Liver (tissue), 9 donors: ENCODE measurements around the gene DTNA. TPM values are rescaled to one million over a fixed set of nuclear protein-coding genes. Genes with fewer than 3 reads are reported as not detected.

Experiments
- DNase-seq: peaks from one replicate; pipeline ENCODE4 v3.0.0-alpha.2; 2017; ENCODE audit warnings: low spot score
- H3K27ac ChIP-seq, 2 donors: one replicate each; pipeline ENCODE4 v1.7.0; 2013; ENCODE audit warnings: inconsistent platforms in 2 of 2, low read length in 2 of 2, control low read depth in 1 of 2, low read depth in 1 of 2, mild to moderate bottlenecking in 1 of 2
- H3K27me3 ChIP-seq, 4 donors: one replicate each; pipeline versions ENCODE4 v1.6.1 to v1.7.0; 2013; ENCODE audit warnings: low read length in 3 of 4, inconsistent platforms in 1 of 4, mild to moderate bottlenecking in 1 of 4, moderate library complexity in 1 of 4; ENCODE audit not compliant: control insufficient read depth in 4 of 4, insufficient read depth in 4 of 4
- H3K36me3 ChIP-seq, 4 donors: one replicate each; pipeline versions ENCODE4 v1.6.1 to v1.7.0; 2013; ENCODE audit warnings: low read length in 3 of 4, mild to moderate bottlenecking in 3 of 4, low read depth in 1 of 4, moderate library complexity in 1 of 4; ENCODE audit not compliant: control insufficient read depth in 4 of 4, insufficient read depth in 3 of 4
- H3K4me1 ChIP-seq, 4 donors: one replicate each; pipeline versions ENCODE4 v1.6.1 to v1.7.0; 2013; ENCODE audit warnings: low read length in 3 of 4, mild to moderate bottlenecking in 3 of 4, moderate library complexity in 1 of 4; ENCODE audit not compliant: control insufficient read depth in 4 of 4, insufficient read depth in 4 of 4
- H3K4me3 ChIP-seq, 3 donors: one replicate each; pipeline versions ENCODE4 v1.6.1 to v1.7.0; 2013; ENCODE audit warnings: low read length in 3 of 3, control low read depth in 1 of 3, low read depth in 1 of 3, mild to moderate bottlenecking in 1 of 3
- H3K9ac ChIP-seq, 2 donors: one replicate each; pipeline ENCODE4 v1.7.0; 2013; ENCODE audit warnings: low read length in 2 of 2, mild to moderate bottlenecking in 2 of 2, moderate library complexity in 2 of 2, control low read depth in 1 of 2, low read depth in 1 of 2
- H3K9me3 ChIP-seq, 4 donors: one replicate each; pipeline versions ENCODE4 v1.6.1 to v1.7.0; 2013; ENCODE audit warnings: low read length in 3 of 4; ENCODE audit not compliant: control insufficient read depth in 4 of 4
- ATF3 ChIP-seq: IDR thresholded peaks from 2 replicates; pipeline ENCODE4 v1.6.1; 2016; ENCODE audit warnings: antibody characterized with exemption
- EGR1 ChIP-seq, 2 donors: IDR thresholded peaks; 2 replicates each; pipeline ENCODE4 v1.6.1; 2016 to 2018; ENCODE audit warnings: antibody characterized with exemption in 2 of 2, low read depth in 2 of 2
- FOXA1 ChIP-seq: IDR thresholded peaks from 2 replicates; pipeline ENCODE4 v1.6.1; 2016; ENCODE audit warnings: antibody characterized with exemption
- FOXA2 ChIP-seq: IDR thresholded peaks from 2 replicates; pipeline ENCODE4 v1.6.1; 2016; ENCODE audit warnings: antibody characterized with exemption
- GABPA ChIP-seq, 2 donors: IDR thresholded peaks in 1 of 2; conservative IDR thresholded peaks in 1 of 2; 2 replicates each; pipeline ENCODE4 v1.6.1; 2016; ENCODE audit warnings: antibody characterized with exemption in 2 of 2, mild to moderate bottlenecking in 1 of 2, moderate library complexity in 1 of 2
- HNF4G ChIP-seq: IDR thresholded peaks from 2 replicates; pipeline ENCODE4 v1.6.1; 2016; ENCODE audit warnings: antibody characterized with exemption
- JUND ChIP-seq, 2 donors: IDR thresholded peaks; 2 replicates each; pipeline ENCODE4 v1.6.1; 2016; ENCODE audit warnings: antibody characterized with exemption in 2 of 2
- NR2F2 ChIP-seq: IDR thresholded peaks from 2 replicates; pipeline ENCODE4 v1.6.1; 2016; ENCODE audit warnings: antibody characterized with exemption
- RAD21 ChIP-seq, 2 donors: IDR thresholded peaks; 2 replicates each; pipeline ENCODE4 v1.6.1; 2016; ENCODE audit warnings: antibody characterized with exemption in 2 of 2, mild to moderate bottlenecking in 2 of 2
- RXRA ChIP-seq, 2 donors: IDR thresholded peaks; 2 replicates each; pipeline ENCODE4 v1.6.1; 2017 to 2018; ENCODE audit warnings: antibody characterized with exemption in 2 of 2, mild to moderate bottlenecking in 1 of 2
- SP1 ChIP-seq: IDR thresholded peaks from 2 replicates; pipeline ENCODE4 v1.6.1; 2018; ENCODE audit warnings: antibody characterized with exemption, mild to moderate bottlenecking
- TAF1 ChIP-seq: conservative IDR thresholded peaks from 2 replicates; pipeline ENCODE4 v1.6.1; 2016; ENCODE audit warnings: antibody characterized with exemption, mild to moderate bottlenecking
- YY1 ChIP-seq: IDR thresholded peaks from 2 replicates; pipeline ENCODE4 v1.6.1; 2016; ENCODE audit warnings: antibody characterized with exemption, mild to moderate bottlenecking
- WGBS: extraction: QIAGEN DNeasy Blood & Tissue Kit; methylation state at CpG from one replicate; pipeline ENCODE4 v1.1.7; 2013; 5-methylcytosine and 5-hydroxymethylcytosine counted together
- polyA plus RNA-seq, 2 donors: library from polyadenylated mRNA; stranded (reverse) in 1 of 2; unstranded in 1 of 2; fragments of 200-250 nt in 1 of 2; fragments of >200 nt in 1 of 2; fragmentation: Nextera tagmentation in 1 of 2; extraction: Ambion mirVana in 1 of 2; gene quantifications; one replicate each; pipeline versions ENCODE4 v1.2.1 to v1.2.3, GENCODE V29; 2013 to 2015
- total RNA-seq, 2 donors: library from RNA; depleted of rRNA; stranded (reverse); fragments of >200 nt; gene quantifications; one replicate each; pipeline ENCODE4 v1.2.3, GENCODE V29; 2014
- TF ChIP-seq, protein P1 (sequence below): IDR thresholded peaks from 2 replicates; pipeline ENCODE4 v1.6.1; 2016; ENCODE audit warnings: antibody characterized with exemption, mild to moderate bottlenecking
- TF ChIP-seq, protein P2 (sequence below): IDR thresholded peaks from 2 replicates; pipeline ENCODE4 v1.6.1; 2016; ENCODE audit warnings: antibody characterized with exemption
- donor health status: healthy.
- donor health status: healthy.
- donor health status: healthy.
- donor health status: healthy.
- donor health status: healthy.

Gene DTNA
- total and polyA plus RNA-seq, 4 donors: 0.33 to 3.2 (median 1.4) TPM

- Histone ChIP-seq H3K27me3 (peaks cover 0 to 3% (median 0%) of the 10 kb centered on the region in 4 donors), H3K9me3 (no peaks in the 10 kb centered on the region), H3K4me1 (no peaks in the 10 kb centered on the region), H3K36me3 (no peaks in the 10 kb centered on the region), H3K9ac (no peak overlapping the region), H3K4me3 (no peak overlapping the region), H3K27ac (no peak overlapping the region)
- DNase-seq: no peak
- 73% methylated on average over 2 of the region's 2 CpGs for WGBS
- TF ChIP-seq, protein P1, sequence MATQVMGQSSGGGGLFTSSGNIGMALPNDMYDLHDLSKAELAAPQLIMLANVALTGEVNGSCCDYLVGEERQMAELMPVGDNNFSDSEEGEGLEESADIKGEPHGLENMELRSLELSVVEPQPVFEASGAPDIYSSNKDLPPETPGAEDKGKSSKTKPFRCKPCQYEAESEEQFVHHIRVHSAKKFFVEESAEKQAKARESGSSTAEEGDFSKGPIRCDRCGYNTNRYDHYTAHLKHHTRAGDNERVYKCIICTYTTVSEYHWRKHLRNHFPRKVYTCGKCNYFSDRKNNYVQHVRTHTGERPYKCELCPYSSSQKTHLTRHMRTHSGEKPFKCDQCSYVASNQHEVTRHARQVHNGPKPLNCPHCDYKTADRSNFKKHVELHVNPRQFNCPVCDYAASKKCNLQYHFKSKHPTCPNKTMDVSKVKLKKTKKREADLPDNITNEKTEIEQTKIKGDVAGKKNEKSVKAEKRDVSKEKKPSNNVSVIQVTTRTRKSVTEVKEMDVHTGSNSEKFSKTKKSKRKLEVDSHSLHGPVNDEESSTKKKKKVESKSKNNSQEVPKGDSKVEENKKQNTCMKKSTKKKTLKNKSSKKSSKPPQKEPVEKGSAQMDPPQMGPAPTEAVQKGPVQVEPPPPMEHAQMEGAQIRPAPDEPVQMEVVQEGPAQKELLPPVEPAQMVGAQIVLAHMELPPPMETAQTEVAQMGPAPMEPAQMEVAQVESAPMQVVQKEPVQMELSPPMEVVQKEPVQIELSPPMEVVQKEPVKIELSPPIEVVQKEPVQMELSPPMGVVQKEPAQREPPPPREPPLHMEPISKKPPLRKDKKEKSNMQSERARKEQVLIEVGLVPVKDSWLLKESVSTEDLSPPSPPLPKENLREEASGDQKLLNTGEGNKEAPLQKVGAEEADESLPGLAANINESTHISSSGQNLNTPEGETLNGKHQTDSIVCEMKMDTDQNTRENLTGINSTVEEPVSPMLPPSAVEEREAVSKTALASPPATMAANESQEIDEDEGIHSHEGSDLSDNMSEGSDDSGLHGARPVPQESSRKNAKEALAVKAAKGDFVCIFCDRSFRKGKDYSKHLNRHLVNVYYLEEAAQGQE: no peak
- TF ChIP-seq, protein P2, sequence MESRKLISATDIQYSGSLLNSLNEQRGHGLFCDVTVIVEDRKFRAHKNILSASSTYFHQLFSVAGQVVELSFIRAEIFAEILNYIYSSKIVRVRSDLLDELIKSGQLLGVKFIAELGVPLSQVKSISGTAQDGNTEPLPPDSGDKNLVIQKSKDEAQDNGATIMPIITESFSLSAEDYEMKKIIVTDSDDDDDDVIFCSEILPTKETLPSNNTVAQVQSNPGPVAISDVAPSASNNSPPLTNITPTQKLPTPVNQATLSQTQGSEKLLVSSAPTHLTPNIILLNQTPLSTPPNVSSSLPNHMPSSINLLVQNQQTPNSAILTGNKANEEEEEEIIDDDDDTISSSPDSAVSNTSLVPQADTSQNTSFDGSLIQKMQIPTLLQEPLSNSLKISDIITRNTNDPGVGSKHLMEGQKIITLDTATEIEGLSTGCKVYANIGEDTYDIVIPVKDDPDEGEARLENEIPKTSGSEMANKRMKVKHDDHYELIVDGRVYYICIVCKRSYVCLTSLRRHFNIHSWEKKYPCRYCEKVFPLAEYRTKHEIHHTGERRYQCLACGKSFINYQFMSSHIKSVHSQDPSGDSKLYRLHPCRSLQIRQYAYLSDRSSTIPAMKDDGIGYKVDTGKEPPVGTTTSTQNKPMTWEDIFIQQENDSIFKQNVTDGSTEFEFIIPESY: no peak
- TF ChIP-seq TAF1 (no peak), HNF4G (no peak), RAD21 (IDR thresholded peaks at IDR 0.05) (no peak), SP1 (no peak), NR2F2 (no peak), GABPA (IDR thresholded peaks at IDR 0.05 in 1 of 2, conservative IDR thresholded peaks at IDR 0.05 in 1 of 2) (no peak), RXRA (IDR thresholded peaks at IDR 0.05) (no peak), FOXA1 (no peak), YY1 (no peak), ATF3 (no peak), FOXA2 (no peak), EGR1 (IDR thresholded peaks at IDR 0.05; ENCODE audit: low read depth in 2 of 2) (no peak)
Observed at GRCh38 chr18:34704823-34705222, 5.3 kb upstream of the DTNA start.

DNA sequence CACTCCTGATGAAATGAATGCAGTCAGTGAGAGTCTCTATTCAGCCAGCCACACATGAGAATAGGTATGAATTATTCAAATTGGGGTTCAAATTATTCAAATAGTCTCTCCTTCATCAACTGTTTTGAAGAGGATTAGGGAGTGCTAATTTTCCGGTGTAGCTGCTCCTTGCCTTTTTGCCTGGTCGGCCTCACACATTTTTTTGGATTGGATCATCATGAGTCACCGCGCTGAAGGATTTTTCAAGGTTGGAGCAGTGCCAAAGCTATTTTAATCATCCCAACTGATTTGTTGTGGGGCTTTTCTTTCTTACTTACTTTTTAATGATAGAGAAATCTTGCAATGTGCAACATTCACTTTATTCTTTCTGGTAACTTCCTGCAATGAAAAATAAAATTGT, 2.4 kb upstream of the DTNA start:
- no peak overlapping the region for H3K27ac ChIP-seq
- H3K9ac ChIP-seq: no peak overlapping the region

DNA sequence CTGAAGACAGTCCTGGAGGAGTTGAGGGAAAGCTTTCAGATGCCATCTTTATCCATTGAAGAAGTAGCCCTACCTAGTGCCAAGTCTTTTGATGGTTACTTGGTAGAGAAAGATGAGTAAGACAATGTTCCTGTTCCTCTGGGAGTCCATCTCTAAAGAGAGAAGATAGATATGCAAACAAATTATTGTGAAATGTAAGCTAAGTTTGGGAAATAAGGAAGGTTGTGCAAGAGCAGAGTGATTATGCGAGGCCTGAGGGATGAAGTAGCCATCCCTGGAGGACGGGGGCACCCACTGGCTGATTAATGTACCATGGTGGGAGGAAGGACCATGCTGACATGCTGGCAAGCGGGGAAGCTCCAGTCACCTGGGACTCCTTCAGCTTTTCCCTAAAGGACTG, 994 bp upstream of the DTNA start:
- H3K4me3 ChIP-seq: no peak overlapping the region
- TF ChIP-seq EGR1 (IDR thresholded peaks at IDR 0.05; ENCODE audit: low read depth in 2 of 2) (no peak), FOXA1 (no peak)
- 66% methylated on average over 3 of the region's 3 CpGs for WGBS
- H3K27ac ChIP-seq: no peak overlapping the region
- H3K4me1 ChIP-seq: no peaks in the 10 kb centered on the region
- DNase-seq: no peak
- no peaks in the 10 kb centered on the region for H3K9me3 ChIP-seq
- peaks cover 0 to 3% (median 0%) of the 10 kb centered on the region in 4 donors for H3K27me3 ChIP-seq
- no peak overlapping the region for H3K9ac ChIP-seq
- no peaks in the 10 kb centered on the region for H3K36me3 ChIP-seq

More for the DNA sequence above, 2.4 kb upstream of the DTNA start:
- H3K9me3 ChIP-seq: no peaks in the 10 kb centered on the region
- no peak for DNase-seq
- TF ChIP-seq RAD21 (IDR thresholded peaks at IDR 0.05) (no peak), JUND (IDR thresholded peaks at IDR 0.05) (peak; percentile 41 to 59)
- H3K36me3 ChIP-seq: no peaks in the 10 kb centered on the region
- 68% methylated on average over 4 of the region's 4 CpGs for WGBS
- H3K27me3 ChIP-seq: peaks cover 0 to 3% (median 0%) of the 10 kb centered on the region in 4 donors
- H3K4me3 ChIP-seq: no peak overlapping the region
- no peaks in the 10 kb centered on the region for H3K4me1 ChIP-seq
